Measurements from ENCODE around the gene ZNF543. TPM values are rescaled to one million over a fixed set of nuclear protein-coding genes. Genes with fewer than 3 reads are reported as not detected.

ZNF543 gene
- total RNA-seq, 1 experiment from 2014 or later, result 9.5 TPM

DNA sequence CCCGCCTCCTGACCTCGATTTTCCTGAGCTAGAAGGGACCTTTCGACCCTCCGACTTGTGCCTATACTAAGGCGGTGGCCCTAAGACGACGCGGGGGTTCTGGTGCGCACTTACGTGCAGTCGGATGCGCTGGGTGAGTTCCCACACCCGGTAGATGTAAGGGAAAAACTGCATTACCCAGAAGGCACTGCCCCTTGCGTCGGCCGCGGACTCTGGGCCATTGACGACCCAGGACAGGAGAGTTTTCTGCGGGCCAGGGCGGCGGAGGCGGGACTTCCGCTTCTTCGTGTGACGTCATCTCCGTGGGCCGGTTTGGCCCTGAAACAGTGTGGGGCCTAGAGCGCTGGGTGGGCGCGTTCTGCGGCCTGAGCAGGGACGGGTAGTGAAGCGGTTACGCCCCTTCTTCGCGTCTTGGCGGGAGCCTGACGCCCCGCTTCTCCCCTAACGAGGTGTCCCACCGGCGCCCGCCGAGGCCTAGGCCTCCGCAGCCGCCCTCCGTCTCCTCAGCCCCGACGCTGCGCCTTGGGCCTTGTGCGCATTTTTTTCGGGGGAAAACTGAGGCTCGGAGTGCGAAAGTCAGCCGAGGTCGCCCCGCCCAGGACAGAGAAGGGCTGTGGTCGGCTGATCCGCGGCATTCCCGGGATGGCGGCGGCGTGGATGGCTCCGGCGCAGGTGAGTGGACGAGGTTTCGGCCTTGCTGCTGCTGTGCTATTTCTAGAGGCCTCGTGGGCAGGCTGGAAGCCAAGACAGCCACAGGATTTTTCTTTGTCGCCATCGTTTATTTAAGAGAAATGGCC lies 39.9 kb upstream of the ZNF543 start, which contains the start of gene ZNF460:
Gene ZNF460 (plus strand): TSS at position 321 of the 797 bp plus-strand sequence. CDS start 322 bp downstream, at position 643.
- TSS peak; percentile 37 for BruUV-seq (replicated peaks)
- no peaks in the 10 kb centered on the region for H3K9me3 ChIP-seq (ENCODE audit: insufficient read depth, low read depth)

DNA sequence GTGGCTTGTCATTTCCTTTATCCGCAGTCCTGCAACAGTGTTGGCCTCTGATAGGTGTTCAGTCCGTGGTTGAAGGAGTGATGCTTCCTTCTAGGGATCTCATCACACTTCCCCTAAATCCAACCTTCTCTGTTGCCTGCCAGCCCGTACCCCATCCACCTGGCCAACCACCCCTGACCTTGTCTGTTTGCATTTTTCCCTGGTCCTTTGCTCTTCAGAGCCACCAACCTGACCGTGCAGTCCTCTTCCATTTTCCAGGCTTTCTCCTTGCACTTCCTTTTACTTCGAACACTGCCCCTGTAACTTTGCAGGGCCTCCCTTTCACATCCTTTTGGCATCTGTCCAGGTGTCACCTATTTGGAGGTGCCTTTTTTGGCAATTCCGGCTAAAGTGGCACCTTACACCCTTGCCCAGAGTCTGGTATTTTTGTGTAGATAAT lies 39.3 kb upstream of the ZNF543 start:
- intact Hi-C loops (cut with micrococcal nuclease; ENCODE audit: unreplicated experiment), result loop anchor here (1.0 kb wide), 4 partner anchors 39 to 82 kb away; partner anchors contain the start of genes TRAPPC2B, ZNF304, ZNF543 and ZNF547
- Histone ChIP-seq H4K20me1 (ENCODE audit: insufficient read depth) (peaks cover 44% of the 10 kb centered on the region), H3K4me3 (peak overlapping the region; percentile 79), H3K9me2 (ENCODE audit: insufficient read depth) (no peaks in the 10 kb centered on the region), H3K27me3 (ENCODE audit: insufficient read depth, low read depth) (no peaks in the 10 kb centered on the region), H3F3A (ENCODE audit: insufficient read depth, low read depth) (peaks cover 20% of the 10 kb centered on the region), H3K4me1 (replicated peaks; ENCODE audit: insufficient read depth) (peaks cover 41% of the 10 kb centered on the region), H3K36me3 (ENCODE audit: low read depth) (peaks cover 33% of the 10 kb centered on the region), H2AFZ (peak overlapping the region; percentile 85; the same call in 1 of the 2 replicates), H3K9me3 (ENCODE audit: insufficient read depth, low read depth) (no peaks in the 10 kb centered on the region), H3K4me2 (peak overlapping the region; percentile 91), H3K27ac (peak overlapping the region; percentile 97), H3K79me2 (ENCODE audit: low read depth) (peaks cover 57% of the 10 kb centered on the region)
- TF ChIP-seq EZH2 (IDR thresholded peaks at IDR 0.05; ENCODE audit: low read depth), result no peak
- TF ChIP-seq, protein P1, sequence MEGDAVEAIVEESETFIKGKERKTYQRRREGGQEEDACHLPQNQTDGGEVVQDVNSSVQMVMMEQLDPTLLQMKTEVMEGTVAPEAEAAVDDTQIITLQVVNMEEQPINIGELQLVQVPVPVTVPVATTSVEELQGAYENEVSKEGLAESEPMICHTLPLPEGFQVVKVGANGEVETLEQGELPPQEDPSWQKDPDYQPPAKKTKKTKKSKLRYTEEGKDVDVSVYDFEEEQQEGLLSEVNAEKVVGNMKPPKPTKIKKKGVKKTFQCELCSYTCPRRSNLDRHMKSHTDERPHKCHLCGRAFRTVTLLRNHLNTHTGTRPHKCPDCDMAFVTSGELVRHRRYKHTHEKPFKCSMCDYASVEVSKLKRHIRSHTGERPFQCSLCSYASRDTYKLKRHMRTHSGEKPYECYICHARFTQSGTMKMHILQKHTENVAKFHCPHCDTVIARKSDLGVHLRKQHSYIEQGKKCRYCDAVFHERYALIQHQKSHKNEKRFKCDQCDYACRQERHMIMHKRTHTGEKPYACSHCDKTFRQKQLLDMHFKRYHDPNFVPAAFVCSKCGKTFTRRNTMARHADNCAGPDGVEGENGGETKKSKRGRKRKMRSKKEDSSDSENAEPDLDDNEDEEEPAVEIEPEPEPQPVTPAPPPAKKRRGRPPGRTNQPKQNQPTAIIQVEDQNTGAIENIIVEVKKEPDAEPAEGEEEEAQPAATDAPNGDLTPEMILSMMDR (conservative IDR thresholded peaks at IDR 0.05), result no peak
- no TSS peak for BruUV-seq (replicated peaks)
- peak in 1 of 2 experiments; percentile 43 for DNase-seq
- CTCF ChIA-PET, result no interaction called here
- POLR2A ChIA-PET (ENCODE audit: unreplicated experiment), result no interaction called here

More for the DNA sequence above, 39.9 kb upstream of the ZNF543 start, which contains the start of gene ZNF460:
- peaks cover 41% of the 10 kb centered on the region for H3K4me1 ChIP-seq (replicated peaks; ENCODE audit: insufficient read depth)
- peaks cover 20% of the 10 kb centered on the region for H3F3A ChIP-seq (ENCODE audit: insufficient read depth, low read depth)
- H3K36me3 ChIP-seq (ENCODE audit: low read depth), result peaks cover 27% of the 10 kb centered on the region
- DNase-seq, result peak; percentile 92 to 96
- TF ChIP-seq, protein P1 (conservative IDR thresholded peaks at IDR 0.05), result peak; percentile 26; the same call in 1 of the 2 replicates
- TF ChIP-seq EZH2 (IDR thresholded peaks at IDR 0.05; ENCODE audit: low read depth), result no peak
- H3K27me3 ChIP-seq (ENCODE audit: insufficient read depth, low read depth), result no peaks in the 10 kb centered on the region
- peak within 1 kb of the TSS; percentile 91 for H3K4me2 ChIP-seq
- ChIA-PET POLR2A (ENCODE audit: unreplicated experiment) (no interaction called here), CTCF (no interaction called here)
- peaks cover 38% of the 10 kb centered on the region for H4K20me1 ChIP-seq (ENCODE audit: insufficient read depth)
- intact Hi-C loops (cut with micrococcal nuclease; ENCODE audit: unreplicated experiment), result loop anchor here (1.0 kb wide), 4 partner anchors 40 to 83 kb away; partner anchors contain the start of genes TRAPPC2B, ZNF304, ZNF543 and ZNF547
- peak within 1 kb of the TSS; percentile 79 for H3K4me3 ChIP-seq
- peak within 1 kb of the TSS; percentile 97 for H3K27ac ChIP-seq
- peak within 1 kb of the TSS; percentile 85 for H2AFZ ChIP-seq
- H3K79me2 ChIP-seq (ENCODE audit: low read depth), result peaks cover 51% of the 10 kb centered on the region
- H3K9me2 ChIP-seq (ENCODE audit: insufficient read depth), result no peaks in the 10 kb centered on the region

DNA sequence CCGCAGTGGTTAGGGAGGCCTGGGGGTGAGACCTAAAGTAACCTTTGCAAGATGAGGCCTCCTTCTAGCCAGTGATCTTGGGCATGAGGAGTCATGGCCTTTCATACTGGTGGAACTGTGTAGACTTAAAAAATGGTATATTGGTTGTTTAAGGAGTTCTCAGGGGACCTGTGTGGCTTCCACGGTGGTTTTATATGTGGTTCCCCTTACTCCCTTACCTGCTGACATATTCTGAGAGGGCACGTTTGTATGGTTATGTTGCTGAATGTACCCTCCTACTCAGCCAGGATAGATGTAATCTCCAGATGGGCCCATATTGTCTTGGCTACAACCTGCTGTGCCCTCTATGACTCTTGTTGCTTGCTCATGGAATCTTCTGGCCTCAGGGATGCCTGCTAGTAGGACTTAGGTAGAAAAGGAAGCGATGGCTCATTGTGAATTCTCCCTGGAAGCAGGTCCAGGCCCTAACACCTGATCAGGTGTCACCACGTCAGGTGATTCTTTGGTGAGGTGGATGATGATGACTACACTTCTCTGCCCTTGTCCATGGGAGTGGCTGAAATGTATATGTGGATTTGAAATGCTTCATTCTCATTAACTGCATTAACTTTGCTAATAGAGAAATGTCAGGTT lies 38.1 kb upstream of the ZNF543 start:
- no TSS peak for BruUV-seq (replicated peaks)

More for the DNA sequence above, 38.1 kb upstream of the ZNF543 start:
- TF ChIP-seq, protein P1 (conservative IDR thresholded peaks at IDR 0.05), result no peak
- no peak for TF ChIP-seq EZH2 (IDR thresholded peaks at IDR 0.05; ENCODE audit: low read depth)
- peaks cover 41% of the 10 kb centered on the region for H3K4me1 ChIP-seq (replicated peaks; ENCODE audit: insufficient read depth)
- no peaks in the 10 kb centered on the region for H3K27me3 ChIP-seq (ENCODE audit: insufficient read depth, low read depth)
- H3K4me2 ChIP-seq, result peak overlapping the region; percentile 91
- peak overlapping the region; percentile 46 for H3K27ac ChIP-seq
- ChIA-PET CTCF (no interaction called here), POLR2A (ENCODE audit: unreplicated experiment) (interaction anchor here (0.6 kb wide), 1 partner anchor 704 kb away, joined by 3 read pairs; no protein-coding TSS in a partner anchor)
- H3K36me3 ChIP-seq (ENCODE audit: low read depth), result peaks cover 42% of the 10 kb centered on the region
- peak in 1 of 2 experiments; percentile 52 for DNase-seq
- intact Hi-C loops (cut with micrococcal nuclease; ENCODE audit: unreplicated experiment), result no loop called here
- H2AFZ ChIP-seq, result no peak overlapping the region
- peaks cover 55% of the 10 kb centered on the region for H4K20me1 ChIP-seq (ENCODE audit: insufficient read depth)
- H3K79me2 ChIP-seq (ENCODE audit: low read depth), result peaks cover 67% of the 10 kb centered on the region
- H3K4me3 ChIP-seq, result peak overlapping the region; percentile 79
- no peaks in the 10 kb centered on the region for H3K9me3 ChIP-seq (ENCODE audit: insufficient read depth, low read depth)
- H3F3A ChIP-seq (ENCODE audit: insufficient read depth, low read depth), result peaks cover 20% of the 10 kb centered on the region
- H3K9me2 ChIP-seq (ENCODE audit: insufficient read depth), result no peaks in the 10 kb centered on the region

All from PC-9 (cell line).